CD4-positive, alpha-beta T cell (primary cell): ENCODE results near the gene RAVER1. TPM values are rescaled to one million over a fixed set of nuclear protein-coding genes. Genes with fewer than 3 reads are reported as not detected.

Experiments
- ATAC-seq: fragments of 200-7000 bp; cut with Tn5 transposase; one replicate; pipeline ENCODE4 v1.10.0; 2022; ENCODE audit warnings: mild to moderate bottlenecking; ENCODE audit not compliant: poor library complexity
- CTCF ChIA-PET: fragments of 350-600 bp; sonication (Branson Sonifier 250); formaldehyde crosslinking; loops from one replicate; lab custom pipeline; 2021; ENCODE audit warnings: antibody characterized with exemption, inconsistent platforms; lab: Charles Lee
- POLR2A ChIA-PET: fragments of 350-600 bp; sonication (Branson Sonifier 250); formaldehyde crosslinking; loops from one replicate; lab custom pipeline; 2021; ENCODE audit warnings: antibody characterized with exemption, inconsistent platforms; lab: Charles Lee
- DNase-seq, 14 experiments: peaks; one replicate each; pipeline ENCODE4 v3.0.0-alpha.2; 2013 to 2020; ENCODE audit warnings: mixed read lengths in 2 of 14
- H3K27ac ChIP-seq, 2 donors: one replicate each; pipeline versions ENCODE4 v1.5.1 to v1.7.0; 2013; ENCODE audit warnings: low read length in 2 of 2, low read depth in 1 of 2, mild to moderate bottlenecking in 1 of 2
- H3K27me3 ChIP-seq, 2 experiments: 1 replicate in 1 of 2; 2 replicates in 1 of 2; pipeline versions ENCODE4 v1.6.1 to v1.7.0; 2013; ENCODE audit warnings: low read length in 2 of 2, control low read depth in 1 of 2, mild to moderate bottlenecking in 1 of 2, moderate library complexity in 1 of 2; ENCODE audit not compliant: insufficient read depth in 2 of 2, control insufficient read depth in 1 of 2
- H3K36me3 ChIP-seq: one replicate; pipeline ENCODE4 v1.6.1; 2013; ENCODE audit warnings: low read length, control low read depth; ENCODE audit not compliant: insufficient read depth
- H3K4me1 ChIP-seq: one replicate; pipeline ENCODE4 v1.6.1; 2013; ENCODE audit warnings: low read length, control low read depth; ENCODE audit not compliant: insufficient read depth
- H3K4me3 ChIP-seq: one replicate; pipeline ENCODE4 v1.5.1; 2013; ENCODE audit warnings: mild to moderate bottlenecking, low read length, moderate library complexity
- H3K9me3 ChIP-seq, 2 experiments: 1 replicate in 1 of 2; 2 replicates in 1 of 2; pipeline versions ENCODE4 v1.6.1 to v1.7.0; 2013; ENCODE audit warnings: low read length in 2 of 2, mild to moderate bottlenecking in 2 of 2, control low read depth in 1 of 2, moderate library complexity in 1 of 2; ENCODE audit not compliant: control insufficient read depth in 1 of 2, insufficient read depth in 1 of 2
- H3K27ac Mint-ChIP-seq: one replicate; pipeline ENCODE4 v1.8.0; 2020; ENCODE audit warnings: mixed read lengths
- H3K27me3 Mint-ChIP-seq: one replicate; pipeline ENCODE4 v1.8.0; 2021; ENCODE audit warnings: mixed read lengths
- H3K36me3 Mint-ChIP-seq: one replicate; pipeline ENCODE4 v1.8.0; 2021; ENCODE audit warnings: low read depth, mixed read lengths
- H3K4me1 Mint-ChIP-seq: one replicate; pipeline ENCODE4 v1.8.0; 2021; ENCODE audit warnings: low read depth, mixed read lengths
- H3K4me3 Mint-ChIP-seq: one replicate; pipeline ENCODE4 v1.8.0; 2020; ENCODE audit warnings: mild to moderate bottlenecking, mixed read lengths
- H3K9me3 Mint-ChIP-seq: one replicate; pipeline ENCODE4 v1.8.0; 2020; ENCODE audit warnings: mixed read lengths
- CTCF ChIP-seq: fragments of 200-600 bp; IDR thresholded peaks from one replicate; pipeline ENCODE4 v1.8.0; 2022; ENCODE audit warnings: antibody characterized with exemption, mild to moderate bottlenecking
- intact Hi-C, 2 experiments: fragments of 100-400 bp; cut with DNase I in 1 of 2; cut with micrococcal nuclease in 1 of 2; formaldehyde crosslinking; loops; one replicate each; pipeline versions ENCODE4 v1.15.1 to v1.9.0; 2023 to 2025; cut with DNase I, micrococcal nuclease
- total RNA-seq, 174 experiments: library from RNA in 2 of 174; stranded (reverse) in 2 of 174; gene quantifications; one replicate each; pipeline ENCODE4 v1.2.3 and lab custom pipeline; 2021 to 2026

Gene RAVER1
- total RNA-seq, 2 experiments from 2014 or later, result 20.5 to 21.3 TPM

DNA sequence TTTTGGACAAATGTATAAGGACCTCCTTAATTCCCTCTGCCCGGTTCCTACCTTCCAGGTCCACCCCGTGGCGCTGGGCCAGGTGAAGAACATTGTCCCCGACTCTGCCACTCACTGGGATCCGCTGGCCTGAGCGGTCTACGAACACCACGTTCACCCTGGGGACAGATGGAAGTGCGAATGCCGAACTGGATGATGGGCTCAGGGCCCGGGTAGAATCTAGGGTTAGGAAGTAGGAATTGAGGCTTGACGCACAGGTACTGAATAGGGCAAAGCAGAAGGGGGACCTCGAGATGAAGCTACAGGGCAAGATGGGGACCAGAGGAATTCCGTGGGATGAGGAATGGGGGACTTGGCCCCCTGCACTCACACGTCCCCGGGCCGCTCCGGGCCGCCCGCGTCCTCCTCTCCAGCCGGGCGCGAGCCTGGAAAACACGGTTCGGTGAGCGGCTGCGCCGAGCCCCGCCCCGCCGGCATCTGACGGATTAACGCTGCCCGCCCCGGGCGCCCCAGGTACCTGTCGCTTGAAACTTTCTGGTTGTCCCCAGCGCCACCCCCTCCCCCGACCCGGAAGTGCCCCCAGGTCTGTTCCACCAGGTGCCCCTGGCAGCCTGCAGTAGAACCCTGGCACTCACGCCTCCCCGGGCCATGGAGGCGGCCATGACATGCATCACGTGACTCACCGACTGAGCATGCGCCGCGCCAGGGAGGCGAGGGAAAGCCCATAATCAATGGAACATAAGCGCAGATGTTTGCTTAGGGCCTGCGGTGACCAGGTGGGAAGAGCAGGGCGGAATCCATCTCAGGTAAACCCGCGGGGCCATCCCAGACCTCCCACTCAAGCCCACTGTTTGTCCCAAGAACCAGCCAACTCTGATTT lies 17.8 kb downstream of the RAVER1 start, which contains the start of gene FDX2:
TSS of gene FDX2 (minus strand) at position 681 of the 880 bp plus-strand sequence. CDS start at position 662, 19 bp downstream.
- Histone ChIP-seq H3K27ac (peak within 1 kb of the TSS in 1 of 2 donors; percentile 35), H3K4me1 (peaks cover 19% of the 10 kb centered on the region), H3K36me3 (peaks cover 34% of the 10 kb centered on the region), H3K9me3 (no peaks in the 10 kb centered on the region), H3K4me3 (peak within 1 kb of the TSS; percentile 79), H3K27me3 (no peaks in the 10 kb centered on the region)
- peak within 1 kb of the TSS; percentile 72 for H3K4me3 Mint-ChIP-seq
- peak within 1 kb of the TSS; percentile 70 for H3K27ac Mint-ChIP-seq
- intact Hi-C loops, result loop anchor here in 1 of 2 experiments (1.0 to 5.0 kb wide), 3 partner anchors 18 to 67 kb away; partner anchors contain the start of genes ICAM1, RAVER1 and TYK2
- ChIA-PET CTCF (interaction anchor here (0.6 to 1.0 kb wide), 3 partner anchors 46 to 101 kb away, joined by 3 to 5 read pairs (median 4); no protein-coding TSS in a partner anchor), POLR2A (interaction anchor here (0.6 to 2.3 kb wide), 4 partner anchors 18 to 89 kb away, joined by 4 to 8 read pairs (median 5); partner anchors contain the start of genes ICAM1 and RAVER1)
- H3K27me3 Mint-ChIP-seq, result no peaks in the 10 kb centered on the region
- peaks cover 17% of the 10 kb centered on the region for H3K4me1 Mint-ChIP-seq
- no peak for TF ChIP-seq CTCF
- H3K9me3 Mint-ChIP-seq, result no peaks in the 10 kb centered on the region
- peak; percentile 93 for ATAC-seq
- peak; percentile 84 to 95 (median 88) for DNase-seq
- peaks cover 47% of the 10 kb centered on the region for H3K36me3 Mint-ChIP-seq

- H3K27ac Mint-ChIP-seq, result no peak within 1 kb of the TSS
- TF ChIP-seq CTCF, result no peak
- CTCF ChIA-PET, result no interaction called here
Observed at GRCh38 chr19:10309423-10309822, 23.9 kb downstream of the RAVER1 start, which contains the start of gene ZGLP1. Gene ZGLP1, minus strand, starts transcription at chr19:10309815.

DNA sequence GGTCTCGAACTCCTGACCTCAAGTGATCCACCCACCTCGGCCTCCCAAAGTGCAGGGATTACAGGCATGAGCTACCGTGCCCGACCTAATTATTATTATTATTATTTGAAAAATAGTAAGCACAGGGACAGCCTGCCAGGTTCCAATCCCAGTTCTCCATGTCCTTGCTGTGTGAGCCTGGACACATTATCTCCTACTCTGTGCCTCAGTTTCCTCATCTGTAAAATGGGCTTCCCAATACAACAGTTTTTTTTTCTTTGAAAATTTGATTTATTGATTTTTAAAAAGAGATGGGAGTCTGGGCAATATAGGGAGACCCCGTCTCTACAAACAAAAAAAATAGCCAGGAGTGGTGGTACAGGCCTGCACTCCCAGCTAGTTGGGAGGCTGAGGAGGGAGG lies 27.0 kb downstream of the RAVER1 start:
- Mint-ChIP-seq H3K9me3 (no peaks in the 10 kb centered on the region), H3K27me3 (no peaks in the 10 kb centered on the region), H3K4me1 (no peaks in the 10 kb centered on the region), H3K36me3 (no peaks in the 10 kb centered on the region), H3K27ac (no peak overlapping the region), H3K4me3 (no peak overlapping the region)
- H3K4me1 ChIP-seq, result no peaks in the 10 kb centered on the region
- TF ChIP-seq CTCF, result no peak
- ATAC-seq, result no peak
- H3K27me3 ChIP-seq, result no peaks in the 10 kb centered on the region
- intact Hi-C loops, result no loop called here
- ChIA-PET POLR2A (no interaction called here), CTCF (no interaction called here)
- no peaks in the 10 kb centered on the region for H3K9me3 ChIP-seq
- no peak for DNase-seq
- no peak overlapping the region for H3K4me3 ChIP-seq
- H3K27ac ChIP-seq, result no peak overlapping the region
- H3K36me3 ChIP-seq, result peaks cover 10% of the 10 kb centered on the region

More at GRCh38 chr19:10309423-10309822, 23.9 kb downstream of the RAVER1 start, which contains the start of gene ZGLP1:
- H3K27me3 ChIP-seq, result no peaks in the 10 kb centered on the region
- H3K4me3 ChIP-seq, result no peak within 1 kb of the TSS
- peaks cover 10% of the 10 kb centered on the region for H3K36me3 ChIP-seq
- Mint-ChIP-seq H3K27me3 (no peaks in the 10 kb centered on the region), H3K4me1 (no peaks in the 10 kb centered on the region), H3K9me3 (no peaks in the 10 kb centered on the region), H3K4me3 (no peak within 1 kb of the TSS), H3K36me3 (peaks cover 5% of the 10 kb centered on the region)
- H3K4me1 ChIP-seq, result no peaks in the 10 kb centered on the region
- intact Hi-C loops, result no loop called here
- peak in 1 of 14 experiments; percentile 6 for DNase-seq
- ATAC-seq, result no peak
- POLR2A ChIA-PET, result no interaction called here
- no peak within 1 kb of the TSS for H3K27ac ChIP-seq
- no peaks in the 10 kb centered on the region for H3K9me3 ChIP-seq
